Progenitor cell of endocrine pancreas (in vitro differentiated cells): ENCODE measurements around the gene DLGAP4. TPM values are rescaled to one million over a fixed set of nuclear protein-coding genes. Genes with fewer than 3 reads are reported as not detected.

ENCODE experiments used
- DNase-seq: peaks from one replicate; pipeline ENCODE4 v3.0.0; 2021; ENCODE audit warnings: low spot score; ENCODE audit not compliant: unreplicated experiment
- H3K27ac Mint-ChIP-seq: 2 replicates; pipeline ENCODE4 v1.8.0; 2021; ENCODE audit warnings: mild to moderate bottlenecking, moderate library complexity, mixed read lengths
- H3K27me3 Mint-ChIP-seq: 2 replicates; pipeline ENCODE4 v1.8.0; 2021; ENCODE audit warnings: mixed read lengths
- H3K36me3 Mint-ChIP-seq: 2 replicates; pipeline ENCODE4 v1.8.0; 2022; ENCODE audit warnings: mixed read lengths; ENCODE audit not compliant: insufficient read depth
- H3K4me1 Mint-ChIP-seq: 2 replicates; pipeline ENCODE4 v1.8.0; 2021; ENCODE audit warnings: low read depth, mixed read lengths
- H3K4me3 Mint-ChIP-seq: 2 replicates; pipeline ENCODE4 v1.8.0; 2021; ENCODE audit warnings: low read depth, mild to moderate bottlenecking, moderate library complexity, mixed read lengths
- H3K9me3 Mint-ChIP-seq: 2 replicates; pipeline ENCODE4 v1.8.0; 2021; ENCODE audit warnings: low read depth, mixed read lengths
- total RNA-seq: library from RNA; stranded (reverse); gene quantifications from 2 replicates; pipeline ENCODE4 v1.2.1, GENCODE V29; 2021
- TF ChIP-seq, protein P1 (sequence below): fragments of 200-600 bp; sonication (generic); IDR thresholded peaks from one replicate; pipeline ENCODE4 v1.5.0; 2021; ENCODE audit warnings: antibody characterized with exemption, mild to moderate bottlenecking; ENCODE audit not compliant: unreplicated experiment

Gene DLGAP4
- total RNA-seq, 1 donor from 2014 or later: 109 TPM

DNA sequence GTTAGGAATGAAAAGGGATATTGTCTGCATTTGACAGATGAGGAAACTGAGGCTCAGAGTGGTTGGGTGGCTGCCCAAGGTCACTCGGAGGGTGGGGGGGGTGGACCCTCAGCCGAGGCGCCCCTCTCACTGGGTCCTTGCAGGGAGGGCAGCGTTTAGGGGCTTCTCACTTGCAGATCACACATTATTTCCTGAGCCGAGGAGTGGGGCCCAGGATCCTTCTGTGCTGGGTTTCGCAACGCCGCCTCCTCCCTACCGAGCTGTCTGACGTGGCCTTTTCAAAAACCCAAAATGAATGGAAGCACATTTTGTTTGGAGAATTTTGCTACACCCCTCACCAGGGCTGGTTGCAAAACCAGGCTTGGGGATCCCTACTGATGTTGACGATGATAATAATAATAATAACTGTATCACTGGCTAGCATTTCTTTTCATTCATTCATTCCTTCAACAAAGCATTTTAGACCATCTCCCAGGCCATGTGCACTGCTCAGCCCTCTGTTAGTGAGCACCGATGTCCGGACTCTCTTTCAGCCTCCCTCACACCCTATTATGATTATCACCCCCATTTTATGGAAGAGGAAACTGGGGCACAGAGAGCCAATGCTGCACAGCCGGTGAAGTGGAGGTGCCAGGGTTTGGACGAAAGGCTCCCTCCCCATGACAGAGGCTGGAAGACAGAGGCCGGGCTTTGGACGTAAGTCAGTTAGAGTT is 5.2 kb downstream of the DLGAP4 start:
- Mint-ChIP-seq H3K36me3 (no peaks in the 10 kb centered on the region), H3K9me3 (no peaks in the 10 kb centered on the region), H3K27ac (no peak overlapping the region), H3K4me1 (no peaks in the 10 kb centered on the region), H3K4me3 (no peak overlapping the region), H3K27me3 (peaks cover 69% of the 10 kb centered on the region)
- TF ChIP-seq, protein P1, sequence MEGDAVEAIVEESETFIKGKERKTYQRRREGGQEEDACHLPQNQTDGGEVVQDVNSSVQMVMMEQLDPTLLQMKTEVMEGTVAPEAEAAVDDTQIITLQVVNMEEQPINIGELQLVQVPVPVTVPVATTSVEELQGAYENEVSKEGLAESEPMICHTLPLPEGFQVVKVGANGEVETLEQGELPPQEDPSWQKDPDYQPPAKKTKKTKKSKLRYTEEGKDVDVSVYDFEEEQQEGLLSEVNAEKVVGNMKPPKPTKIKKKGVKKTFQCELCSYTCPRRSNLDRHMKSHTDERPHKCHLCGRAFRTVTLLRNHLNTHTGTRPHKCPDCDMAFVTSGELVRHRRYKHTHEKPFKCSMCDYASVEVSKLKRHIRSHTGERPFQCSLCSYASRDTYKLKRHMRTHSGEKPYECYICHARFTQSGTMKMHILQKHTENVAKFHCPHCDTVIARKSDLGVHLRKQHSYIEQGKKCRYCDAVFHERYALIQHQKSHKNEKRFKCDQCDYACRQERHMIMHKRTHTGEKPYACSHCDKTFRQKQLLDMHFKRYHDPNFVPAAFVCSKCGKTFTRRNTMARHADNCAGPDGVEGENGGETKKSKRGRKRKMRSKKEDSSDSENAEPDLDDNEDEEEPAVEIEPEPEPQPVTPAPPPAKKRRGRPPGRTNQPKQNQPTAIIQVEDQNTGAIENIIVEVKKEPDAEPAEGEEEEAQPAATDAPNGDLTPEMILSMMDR: no peak
- no peak for DNase-seq

DNA sequence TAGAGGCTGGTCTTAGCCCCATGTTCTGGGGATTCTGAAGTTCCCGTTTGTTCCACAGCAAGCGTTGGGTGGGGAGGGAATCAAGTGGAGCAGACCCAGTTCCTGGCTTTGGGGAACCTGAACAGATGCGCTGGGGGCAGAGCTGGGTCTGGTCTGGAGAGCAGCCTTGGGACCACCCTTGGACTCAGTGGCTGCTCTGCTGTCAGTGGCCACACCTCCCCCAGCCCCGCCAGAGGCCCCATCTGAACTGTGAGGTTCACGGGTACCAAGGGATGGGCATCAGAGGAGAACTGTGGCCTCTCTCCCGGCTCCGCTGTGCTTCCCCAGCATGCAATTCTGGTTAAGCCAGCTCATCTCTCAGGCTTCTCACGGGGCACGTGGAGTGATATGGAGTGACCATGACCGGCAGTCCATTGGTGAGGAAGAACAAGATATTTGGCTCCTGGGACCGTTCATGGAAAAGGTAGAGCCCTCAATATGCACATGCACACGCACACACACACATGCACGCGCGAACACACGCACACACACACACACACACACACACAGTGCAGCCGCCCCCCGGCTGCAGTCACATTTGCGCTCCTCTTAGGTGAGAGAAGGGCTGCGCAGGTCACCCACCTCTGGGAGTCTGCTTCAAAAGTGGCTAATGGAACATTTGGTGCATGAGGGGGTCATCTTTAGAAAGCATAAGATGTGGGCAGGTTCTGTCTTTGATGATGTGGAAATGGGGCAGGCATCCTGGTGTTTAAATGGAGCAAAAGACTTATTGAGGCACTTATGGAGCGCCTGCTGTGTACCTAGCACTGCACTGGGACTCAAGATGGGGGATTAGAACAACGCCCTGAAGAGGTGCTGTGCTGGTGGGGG is 6.0 kb downstream of the DLGAP4 start:
- no peaks in the 10 kb centered on the region for H3K36me3 Mint-ChIP-seq
- H3K27ac Mint-ChIP-seq: no peak overlapping the region
- no peak overlapping the region for H3K4me3 Mint-ChIP-seq
- TF ChIP-seq, protein P1: no peak
- H3K27me3 Mint-ChIP-seq: peaks cover 70% of the 10 kb centered on the region
- no peaks in the 10 kb centered on the region for H3K9me3 Mint-ChIP-seq
- H3K4me1 Mint-ChIP-seq: no peaks in the 10 kb centered on the region
- DNase-seq: peak; percentile 5

DNA sequence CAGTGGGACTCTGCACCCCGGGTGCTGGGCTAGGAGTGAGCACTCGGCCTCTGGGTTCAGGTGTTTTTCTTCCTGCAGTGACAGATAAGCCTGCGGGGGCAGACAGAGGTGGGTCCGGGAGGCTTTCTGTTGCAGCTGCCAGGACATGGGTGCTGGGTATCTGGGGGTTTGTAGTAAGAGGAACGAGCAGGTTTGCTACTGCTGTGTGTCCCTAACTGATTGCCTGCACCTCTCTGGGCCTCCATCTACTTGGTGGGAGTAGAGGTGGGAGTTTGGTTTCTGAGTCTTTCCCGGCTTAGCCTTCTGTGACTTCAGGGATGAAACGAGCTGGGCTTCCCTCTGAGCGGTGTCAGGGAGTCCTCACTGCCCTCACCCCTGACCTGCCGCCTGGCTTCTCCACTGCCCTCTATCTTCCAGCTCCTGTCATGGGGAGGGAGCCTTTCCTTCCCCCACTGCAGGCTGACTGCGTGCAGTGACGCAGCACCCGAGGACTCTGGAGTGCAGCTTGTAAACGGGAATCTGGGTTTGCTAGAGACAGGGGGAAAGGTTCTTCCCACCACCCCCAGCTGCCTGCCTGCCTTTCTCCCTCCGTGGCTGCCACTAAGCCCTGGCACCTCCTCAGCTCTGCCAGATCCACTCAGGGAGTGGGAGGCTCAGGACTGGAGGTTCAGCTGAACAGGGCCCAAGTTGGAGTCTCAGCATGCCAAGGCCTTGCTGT is 6.7 kb downstream of the DLGAP4 start:
- H3K27me3 Mint-ChIP-seq: peaks cover 67% of the 10 kb centered on the region
- DNase-seq: no peak

DNA sequence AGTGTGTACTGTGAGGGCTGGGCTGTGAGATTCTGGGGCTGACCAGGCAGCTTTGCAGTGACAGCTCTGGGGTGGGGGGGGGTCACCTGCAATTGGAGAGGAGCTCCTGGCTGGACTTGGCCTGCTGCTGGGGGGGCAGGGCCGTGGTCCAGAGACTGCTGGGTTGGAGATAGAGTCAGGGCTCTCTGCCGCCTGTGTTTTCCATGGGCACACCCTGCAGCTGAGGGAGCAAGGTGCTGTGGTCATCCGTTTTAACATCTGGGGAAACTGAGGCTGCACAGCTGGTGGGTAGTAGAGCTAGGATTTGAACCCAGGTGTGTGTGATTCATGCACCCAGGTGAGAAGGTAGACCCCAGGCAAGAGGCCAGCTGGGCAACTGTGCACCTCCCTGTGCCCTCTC is 7.3 kb downstream of the DLGAP4 start:
- Mint-ChIP-seq H3K27ac (no peak overlapping the region), H3K36me3 (no peaks in the 10 kb centered on the region), H3K9me3 (no peaks in the 10 kb centered on the region), H3K27me3 (peaks cover 61% of the 10 kb centered on the region), H3K4me3 (no peak overlapping the region), H3K4me1 (no peaks in the 10 kb centered on the region)
- DNase-seq: no peak
- TF ChIP-seq, protein P1: no peak

More for the DNA sequence above, 6.7 kb downstream of the DLGAP4 start:
- TF ChIP-seq, protein P1: no peak
- Mint-ChIP-seq H3K36me3 (no peaks in the 10 kb centered on the region), H3K27ac (no peak overlapping the region), H3K4me1 (no peaks in the 10 kb centered on the region), H3K9me3 (no peaks in the 10 kb centered on the region), H3K4me3 (no peak overlapping the region)

DNA sequence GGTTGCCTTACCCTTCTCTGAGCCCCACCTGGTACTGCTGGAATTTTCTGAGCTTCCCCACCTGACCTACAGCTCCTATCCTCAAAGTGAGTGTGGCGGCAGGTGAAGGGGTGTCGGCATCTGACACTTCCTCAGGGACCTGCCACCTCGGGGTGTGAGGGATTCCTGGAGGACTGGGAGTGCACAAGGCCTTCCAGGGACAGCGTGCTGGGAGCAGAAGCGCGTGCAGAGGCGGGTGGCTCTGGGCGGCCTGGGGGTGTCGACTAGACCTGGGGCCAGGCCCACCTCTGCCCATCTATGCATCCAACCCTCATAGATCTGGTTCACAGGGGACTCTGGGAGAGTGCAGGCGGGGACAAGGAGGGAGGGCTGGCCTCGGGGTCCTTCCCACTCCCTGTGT is 7.8 kb downstream of the DLGAP4 start:
- H3K36me3 Mint-ChIP-seq: no peaks in the 10 kb centered on the region
- TF ChIP-seq, protein P1: no peak
- no peak for DNase-seq
- peaks cover 56% of the 10 kb centered on the region for H3K27me3 Mint-ChIP-seq
- no peak overlapping the region for H3K27ac Mint-ChIP-seq
- no peak overlapping the region for H3K4me3 Mint-ChIP-seq
- no peaks in the 10 kb centered on the region for H3K9me3 Mint-ChIP-seq
- H3K4me1 Mint-ChIP-seq: no peaks in the 10 kb centered on the region
